Adipose tissue (tissue), 3 donors: ENCODE results near the gene MX1. TPM values are rescaled to one million over a fixed set of nuclear protein-coding genes. Genes with fewer than 3 reads are reported as not detected.

Source experiments
- H3K27ac ChIP-seq: one replicate; pipeline ENCODE4 v1.5.1; 2013; ENCODE audit warnings: low read depth, low read length
- WGBS, 3 donors: extraction: QIAGEN DNeasy Blood & Tissue Kit; methylation state at CpG; one replicate each; pipeline ENCODE4 v1.1.7; 2013; 5-methylcytosine and 5-hydroxymethylcytosine counted together
- polyA plus RNA-seq, 3 donors: library from polyadenylated mRNA; stranded (reverse); fragments of 200-250 nt; gene quantifications; one replicate each; pipeline ENCODE4 v1.2.3, GENCODE V29; 2013
- donor health status: healthy with polysubstance abuse.
- donor health status: Bipolar disorder and iron deficiency.
- donor health status: healthy.

The MX1 gene
- polyA plus RNA-seq, 3 donors: 8.8 to 23.6 (median 12.3) TPM

- no peak overlapping the region for H3K27ac ChIP-seq
- WGBS, 3 donors: 70 to 94% (median 89%) methylated on average over 4 of the region's 4 CpGs
Observed at GRCh38 chr21:41446586-41446985, 20.5 kb downstream of the MX1 start.

GRCh38 chr21:41447356-41447755, 21.3 kb downstream of the MX1 start:
- 95 to 97% (median 95%) methylated on average over 3 of the region's 3 CpGs for WGBS, 3 donors
- H3K27ac ChIP-seq: no peak overlapping the region

- 78 to 88% (median 83%) methylated on average over 5 of the region's 5 CpGs for WGBS, 3 donors
- no peak overlapping the region for H3K27ac ChIP-seq
Observed at GRCh38 chr21:41449613-41450012, 23.6 kb downstream of the MX1 start.

- WGBS, 3 donors: 79 to 92% (median 85%) methylated on average over 14 to 16 of the region's 16 CpGs
- no peak overlapping the region for H3K27ac ChIP-seq
Observed at GRCh38 chr21:41451753-41452676, 26.0 kb downstream of the MX1 start.

- H3K27ac ChIP-seq: no peak overlapping the region
- 86 to 88% (median 88%) methylated on average over 3 of the region's 3 CpGs for WGBS, 3 donors
Observed at GRCh38 chr21:41453198-41453597, 27.2 kb downstream of the MX1 start.

- WGBS, 3 donors: 58 to 74% (median 60%) methylated on average over 3 of the region's 3 CpGs
- H3K27ac ChIP-seq: no peak overlapping the region
Observed at GRCh38 chr21:41453761-41454160, 27.7 kb downstream of the MX1 start.

- no peak overlapping the region for H3K27ac ChIP-seq
- WGBS, 3 donors: 88 to 92% (median 90%) methylated on average over 6 of the region's 6 CpGs
Observed at GRCh38 chr21:41458121-41458520, 32.1 kb downstream of the MX1 start.

GRCh38 chr21:41458559-41458958, 32.5 kb downstream of the MX1 start:
- no peak overlapping the region for H3K27ac ChIP-seq
- 92 to 93% (median 92%) methylated on average over 22 of the region's 22 CpGs for WGBS, 3 donors

GRCh38 chr21:41459884-41460534, 34.0 kb downstream of the MX1 start:
- WGBS, 3 donors: 82 to 88% (median 86%) methylated on average over 9 of the region's 9 CpGs
- no peak overlapping the region for H3K27ac ChIP-seq

GRCh38 chr21:41460578-41461527, 34.8 kb downstream of the MX1 start:
- 33 to 44% (median 40%) methylated on average over 17 of the region's 17 CpGs for WGBS, 3 donors
- H3K27ac ChIP-seq: no peak overlapping the region

- no peak overlapping the region for H3K27ac ChIP-seq
- WGBS, 3 donors: 84 to 97% (median 88%) methylated on average over 4 of the region's 4 CpGs
Observed at GRCh38 chr21:41465176-41465781, 39.2 kb downstream of the MX1 start.

GRCh38 chr21:41466024-41466820, 40.2 kb downstream of the MX1 start:
- WGBS, 3 donors: 63 to 85% (median 83%) methylated on average over 20 to 23 of the region's 23 CpGs
- no peak overlapping the region for H3K27ac ChIP-seq

GRCh38 chr21:41470054-41470453, 44.0 kb downstream of the MX1 start:
- WGBS, 3 donors: 47 to 62% (median 48%) methylated on average over 5 of the region's 5 CpGs
- H3K27ac ChIP-seq: no peak overlapping the region

GRCh38 chr21:41472753-41473548, 46.9 kb downstream of the MX1 start:
- WGBS, 3 donors: 64 to 82% (median 80%) methylated on average over 33 of the region's 33 CpGs
- H3K27ac ChIP-seq: no peak overlapping the region

GRCh38 chr21:41475714-41476420, 49.8 kb downstream of the MX1 start:
- WGBS, 3 donors: 65 to 82% (median 80%) methylated on average over 15 of the region's 15 CpGs
- H3K27ac ChIP-seq: no peak overlapping the region

- 19 to 28% (median 28%) methylated on average over 15 of the region's 15 CpGs for WGBS, 3 donors
- no peak overlapping the region for H3K27ac ChIP-seq
Observed at GRCh38 chr21:41477641-41478318, 51.7 kb downstream of the MX1 start.
